Measurements from ENCODE around the gene EPB41L2.

DNA sequence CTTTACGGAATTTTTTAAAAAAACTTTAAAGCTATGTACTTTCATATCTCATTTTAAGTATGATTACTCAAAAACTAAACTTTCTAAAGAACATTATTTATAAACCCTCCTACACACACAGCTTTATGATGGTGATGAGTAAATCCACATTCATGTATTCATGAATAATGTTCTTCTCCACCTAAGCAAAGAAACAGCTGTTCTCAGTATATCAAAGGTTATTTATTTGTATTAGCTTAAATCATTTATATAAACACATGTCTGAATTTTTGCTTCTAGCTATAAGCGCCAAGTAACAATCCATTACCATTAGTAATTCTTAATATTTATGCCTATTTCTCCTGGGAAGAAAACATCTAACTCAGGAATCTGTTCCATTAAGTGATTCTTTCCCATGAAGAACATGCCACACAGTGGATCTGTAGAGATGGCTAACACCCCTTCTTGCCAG lies 172.5 kb downstream of the EPB41L2 start:
- TF ChIP-seq, protein P1, sequence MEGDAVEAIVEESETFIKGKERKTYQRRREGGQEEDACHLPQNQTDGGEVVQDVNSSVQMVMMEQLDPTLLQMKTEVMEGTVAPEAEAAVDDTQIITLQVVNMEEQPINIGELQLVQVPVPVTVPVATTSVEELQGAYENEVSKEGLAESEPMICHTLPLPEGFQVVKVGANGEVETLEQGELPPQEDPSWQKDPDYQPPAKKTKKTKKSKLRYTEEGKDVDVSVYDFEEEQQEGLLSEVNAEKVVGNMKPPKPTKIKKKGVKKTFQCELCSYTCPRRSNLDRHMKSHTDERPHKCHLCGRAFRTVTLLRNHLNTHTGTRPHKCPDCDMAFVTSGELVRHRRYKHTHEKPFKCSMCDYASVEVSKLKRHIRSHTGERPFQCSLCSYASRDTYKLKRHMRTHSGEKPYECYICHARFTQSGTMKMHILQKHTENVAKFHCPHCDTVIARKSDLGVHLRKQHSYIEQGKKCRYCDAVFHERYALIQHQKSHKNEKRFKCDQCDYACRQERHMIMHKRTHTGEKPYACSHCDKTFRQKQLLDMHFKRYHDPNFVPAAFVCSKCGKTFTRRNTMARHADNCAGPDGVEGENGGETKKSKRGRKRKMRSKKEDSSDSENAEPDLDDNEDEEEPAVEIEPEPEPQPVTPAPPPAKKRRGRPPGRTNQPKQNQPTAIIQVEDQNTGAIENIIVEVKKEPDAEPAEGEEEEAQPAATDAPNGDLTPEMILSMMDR (IDR thresholded peaks at IDR 0.05), result no peak
- no peak for TF ChIP-seq POLR2AphosphoS5 (IDR thresholded peaks at IDR 0.05; ENCODE audit: low read depth, low read length)
- TF ChIP-seq, protein P2, sequence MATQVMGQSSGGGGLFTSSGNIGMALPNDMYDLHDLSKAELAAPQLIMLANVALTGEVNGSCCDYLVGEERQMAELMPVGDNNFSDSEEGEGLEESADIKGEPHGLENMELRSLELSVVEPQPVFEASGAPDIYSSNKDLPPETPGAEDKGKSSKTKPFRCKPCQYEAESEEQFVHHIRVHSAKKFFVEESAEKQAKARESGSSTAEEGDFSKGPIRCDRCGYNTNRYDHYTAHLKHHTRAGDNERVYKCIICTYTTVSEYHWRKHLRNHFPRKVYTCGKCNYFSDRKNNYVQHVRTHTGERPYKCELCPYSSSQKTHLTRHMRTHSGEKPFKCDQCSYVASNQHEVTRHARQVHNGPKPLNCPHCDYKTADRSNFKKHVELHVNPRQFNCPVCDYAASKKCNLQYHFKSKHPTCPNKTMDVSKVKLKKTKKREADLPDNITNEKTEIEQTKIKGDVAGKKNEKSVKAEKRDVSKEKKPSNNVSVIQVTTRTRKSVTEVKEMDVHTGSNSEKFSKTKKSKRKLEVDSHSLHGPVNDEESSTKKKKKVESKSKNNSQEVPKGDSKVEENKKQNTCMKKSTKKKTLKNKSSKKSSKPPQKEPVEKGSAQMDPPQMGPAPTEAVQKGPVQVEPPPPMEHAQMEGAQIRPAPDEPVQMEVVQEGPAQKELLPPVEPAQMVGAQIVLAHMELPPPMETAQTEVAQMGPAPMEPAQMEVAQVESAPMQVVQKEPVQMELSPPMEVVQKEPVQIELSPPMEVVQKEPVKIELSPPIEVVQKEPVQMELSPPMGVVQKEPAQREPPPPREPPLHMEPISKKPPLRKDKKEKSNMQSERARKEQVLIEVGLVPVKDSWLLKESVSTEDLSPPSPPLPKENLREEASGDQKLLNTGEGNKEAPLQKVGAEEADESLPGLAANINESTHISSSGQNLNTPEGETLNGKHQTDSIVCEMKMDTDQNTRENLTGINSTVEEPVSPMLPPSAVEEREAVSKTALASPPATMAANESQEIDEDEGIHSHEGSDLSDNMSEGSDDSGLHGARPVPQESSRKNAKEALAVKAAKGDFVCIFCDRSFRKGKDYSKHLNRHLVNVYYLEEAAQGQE (IDR thresholded peaks at IDR 0.05; ENCODE audit: insufficient read depth in 1 of 2, low read depth in 2 of 2, low read length in 1 of 2), result no peak
- no peak for TF ChIP-seq TCF7L2 (IDR thresholded peaks at IDR 0.05; ENCODE audit: low read depth, low read length)
